Forelimb muscle (tissue), 1 donor: Measurements from ENCODE around the gene TULP3. TPM values are rescaled to one million over a fixed set of nuclear protein-coding genes. Genes with fewer than 3 reads are reported as not detected.
"Not testable (repeated sequence)": the region's sequence is repeated elsewhere in the genome, so short reads cannot be mapped to it uniquely, and the experiment has no call there.

Experiments used
- DNase-seq: peaks from one replicate; pipeline ENCODE4 v3.0.0-alpha.2; 2013; ENCODE audit warnings: low read depth
- polyA plus RNA-seq: library from polyadenylated mRNA; unstranded; fragments of 120-200 nt; gene quantifications from one replicate; pipeline ENCODE4 v1.2.1, GENCODE V29; 2013; ENCODE audit not compliant: insufficient read length

Gene TULP3, protein sequence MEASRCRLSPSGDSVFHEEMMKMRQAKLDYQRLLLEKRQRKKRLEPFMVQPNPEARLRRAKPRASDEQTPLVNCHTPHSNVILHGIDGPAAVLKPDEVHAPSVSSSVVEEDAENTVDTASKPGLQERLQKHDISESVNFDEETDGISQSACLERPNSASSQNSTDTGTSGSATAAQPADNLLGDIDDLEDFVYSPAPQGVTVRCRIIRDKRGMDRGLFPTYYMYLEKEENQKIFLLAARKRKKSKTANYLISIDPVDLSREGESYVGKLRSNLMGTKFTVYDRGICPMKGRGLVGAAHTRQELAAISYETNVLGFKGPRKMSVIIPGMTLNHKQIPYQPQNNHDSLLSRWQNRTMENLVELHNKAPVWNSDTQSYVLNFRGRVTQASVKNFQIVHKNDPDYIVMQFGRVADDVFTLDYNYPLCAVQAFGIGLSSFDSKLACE
- polyA plus RNA-seq, result 24.1 TPM

- peak; percentile 85 for DNase-seq
These were observed at the start of gene TULP3 for GRCh38 chr12:2890388-2891239. TSS of gene TULP3 (plus strand) at chr12:2890891. CDS start at chr12:2890948, 57 bp downstream.

DNA sequence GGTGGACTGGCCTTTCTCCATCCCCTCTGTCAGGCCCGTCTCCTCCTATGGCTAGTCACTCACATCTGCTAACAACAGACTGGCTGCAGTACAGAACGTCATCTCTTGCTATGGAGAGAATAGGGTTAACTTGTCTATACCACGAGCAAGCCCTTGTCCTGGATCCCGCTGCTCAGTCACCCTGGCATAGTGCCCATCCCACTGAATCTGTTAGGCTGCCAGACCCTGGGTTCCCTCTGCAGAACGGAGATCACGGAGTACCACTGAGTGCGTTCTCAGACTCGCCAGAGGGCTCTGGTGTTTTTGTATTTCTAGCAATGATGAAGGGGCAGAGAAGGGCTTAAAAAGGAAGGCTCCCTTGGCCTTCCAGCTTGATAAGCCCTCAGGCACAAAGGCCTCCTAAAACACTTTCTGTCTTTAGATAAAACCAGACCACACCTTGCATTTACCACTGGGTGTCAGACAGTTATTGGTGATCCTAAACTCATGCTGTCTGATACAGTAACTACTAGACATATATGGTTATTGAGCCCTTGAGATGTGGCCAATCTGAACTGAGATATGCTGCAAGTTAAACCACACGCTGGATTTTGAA lies 49.5 kb upstream of the TULP3 start:
- DNase-seq, result no peak

GRCh38 chr12:2842948-2843347 lies 47.7 kb upstream of the TULP3 start:
- DNase-seq, result no peak

- DNase-seq, result no peak
These were observed 45.9 kb upstream of the TULP3 start for GRCh38 chr12:2844786-2845185.

GRCh38 chr12:2845280-2845679 lies 45.4 kb upstream of the TULP3 start:
- DNase-seq, result no peak

DNA sequence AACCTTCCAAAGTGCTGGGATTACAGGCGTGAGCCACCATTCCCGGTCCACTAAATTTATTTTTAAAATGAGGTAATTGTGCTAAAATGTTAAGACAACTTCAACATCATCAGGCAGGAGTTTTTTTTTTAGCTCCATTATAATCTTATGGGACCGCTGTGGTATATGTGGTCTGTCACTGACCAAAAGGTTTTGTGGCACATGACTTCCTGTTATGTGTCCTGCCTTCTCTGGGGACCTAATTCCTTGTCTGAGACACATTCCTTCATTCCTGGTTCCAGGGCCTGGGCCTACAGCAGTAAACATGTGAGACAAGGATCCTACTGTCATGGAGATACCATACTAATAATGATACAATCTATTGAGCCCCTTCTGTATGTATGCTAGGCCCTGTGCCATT lies 38.8 kb upstream of the TULP3 start:
- no peak for DNase-seq

- DNase-seq, result peak; percentile 36
These were observed 37.1 kb upstream of the TULP3 start for GRCh38 chr12:2853626-2854025.

DNA sequence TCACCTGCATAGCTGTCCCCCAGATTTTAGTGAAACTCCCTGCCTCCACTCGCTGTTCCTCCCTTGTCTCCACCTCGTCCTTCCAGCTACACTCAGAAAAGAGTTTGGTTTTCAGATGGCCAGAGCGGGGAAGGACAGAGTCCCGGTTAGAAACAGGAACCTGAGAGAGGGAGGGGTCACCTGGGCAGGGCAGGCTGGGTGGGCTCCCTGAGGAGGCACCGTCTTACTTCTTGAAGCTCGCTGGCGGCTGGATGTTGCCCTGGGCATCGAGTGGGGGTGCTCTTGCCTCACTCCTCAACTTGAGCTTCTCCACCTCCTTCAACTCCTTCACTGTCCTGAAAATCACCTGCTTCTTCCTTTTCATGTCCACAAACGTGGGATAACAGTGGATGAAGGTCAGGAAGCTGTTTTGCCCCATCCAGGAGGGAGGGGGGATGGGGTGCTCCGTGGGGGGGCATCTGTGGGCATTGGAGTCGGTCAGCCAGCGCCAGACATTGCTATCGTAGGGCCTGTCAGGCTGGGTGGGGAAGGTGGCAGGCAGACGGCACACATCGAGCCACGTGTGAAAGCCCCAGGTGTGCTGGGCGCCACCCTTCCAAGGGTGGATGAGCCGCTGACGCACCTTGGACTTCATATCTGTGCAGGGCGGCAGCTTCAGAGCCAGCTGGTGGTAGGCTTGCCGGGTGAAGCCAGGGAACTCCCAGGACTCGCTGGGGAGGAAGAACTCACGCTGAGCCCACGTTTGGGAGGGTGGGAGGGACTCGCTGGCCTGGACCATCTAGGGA lies 35.8 kb upstream of the TULP3 start:
- DNase-seq, result no peak

DNA sequence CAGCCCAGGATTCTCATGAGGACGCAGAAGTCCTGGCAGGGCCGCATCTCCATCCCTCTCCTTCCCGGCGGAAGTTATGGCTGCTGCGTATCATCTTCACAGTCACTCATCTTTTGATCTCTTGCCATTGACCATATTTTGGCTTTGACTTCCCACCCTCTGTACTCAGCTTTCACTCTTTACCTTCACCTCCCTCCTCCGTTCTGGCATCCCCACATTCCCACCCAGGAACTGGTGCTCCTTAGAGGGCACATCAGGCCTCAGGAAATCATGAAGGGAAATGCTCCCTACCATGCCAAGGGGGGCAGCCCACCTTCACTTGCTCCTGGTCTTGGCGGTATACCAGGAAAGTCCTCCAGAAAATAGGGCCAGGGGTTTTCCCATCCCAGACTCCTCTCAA lies 35.1 kb upstream of the TULP3 start:
- no peak for DNase-seq

GRCh38 chr12:2856051-2856450 lies 34.6 kb upstream of the TULP3 start:
- no peak for DNase-seq

DNA sequence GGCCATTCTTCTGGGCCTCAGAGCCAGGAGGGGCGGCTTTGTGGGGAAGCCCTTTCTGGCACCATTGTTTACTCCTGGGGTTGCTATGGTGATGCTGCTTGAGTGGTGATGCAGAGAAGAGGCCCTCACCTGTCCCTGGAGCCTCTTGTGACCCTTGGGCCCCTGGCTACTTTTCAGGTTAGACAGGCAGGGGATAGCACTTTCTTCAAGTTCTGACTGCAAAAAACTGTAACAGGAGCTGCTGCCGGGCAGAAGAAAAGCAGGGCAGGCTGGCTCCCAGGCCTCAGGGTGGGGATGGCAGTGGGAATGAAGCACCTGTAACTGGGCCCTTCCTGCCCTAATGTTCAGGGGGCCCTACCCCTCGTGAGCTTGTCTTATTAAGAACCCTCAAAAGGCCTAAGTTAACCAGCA lies 33.7 kb upstream of the TULP3 start, which contains the start of gene TEX52:
Gene TEX52 (minus strand): TSS at position 19 of the 411 bp plus-strand sequence. CDS start 13 bp downstream, at position 6.
- DNase-seq, result no peak

DNA sequence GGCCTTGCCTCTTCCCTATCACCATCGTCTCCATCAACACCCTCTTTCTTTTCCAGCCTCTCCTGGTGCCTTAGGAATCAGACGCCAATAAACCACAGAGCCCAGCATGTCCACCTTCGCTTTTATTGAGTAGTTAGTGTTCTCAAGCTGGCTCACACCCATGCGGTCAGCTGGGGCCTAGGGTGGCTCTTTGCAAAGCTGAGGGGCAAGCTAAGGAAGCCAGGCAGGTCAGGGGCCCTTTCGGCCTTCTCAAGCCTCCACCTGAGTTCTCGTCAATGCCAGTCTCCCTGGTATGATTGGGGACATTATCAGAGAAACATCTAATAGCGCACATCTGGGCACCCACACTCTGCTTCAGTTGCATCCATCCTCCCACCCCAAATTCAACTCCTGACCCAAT lies 33.1 kb upstream of the TULP3 start:
- DNase-seq, result no peak

DNA sequence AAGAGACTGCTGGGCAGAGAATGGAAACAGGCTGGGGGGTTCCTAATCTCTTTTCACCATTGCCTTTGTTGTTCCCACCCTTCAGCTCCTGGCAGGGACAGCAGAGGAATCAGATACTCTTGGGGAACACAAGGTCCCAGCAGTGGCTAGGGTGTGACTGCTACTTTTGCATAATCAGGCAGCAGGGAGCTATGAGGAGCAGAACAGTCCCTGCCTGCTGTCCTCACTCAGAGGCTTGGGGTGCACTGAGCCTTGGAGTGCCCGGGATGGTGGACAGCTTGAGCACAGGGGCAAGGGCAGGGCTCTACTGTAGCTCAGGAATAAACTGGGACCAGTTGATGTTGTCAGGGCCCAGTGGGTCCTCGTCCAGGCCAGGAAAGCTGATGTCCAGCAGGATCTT lies 32.4 kb upstream of the TULP3 start:
- DNase-seq, result no peak

DNA sequence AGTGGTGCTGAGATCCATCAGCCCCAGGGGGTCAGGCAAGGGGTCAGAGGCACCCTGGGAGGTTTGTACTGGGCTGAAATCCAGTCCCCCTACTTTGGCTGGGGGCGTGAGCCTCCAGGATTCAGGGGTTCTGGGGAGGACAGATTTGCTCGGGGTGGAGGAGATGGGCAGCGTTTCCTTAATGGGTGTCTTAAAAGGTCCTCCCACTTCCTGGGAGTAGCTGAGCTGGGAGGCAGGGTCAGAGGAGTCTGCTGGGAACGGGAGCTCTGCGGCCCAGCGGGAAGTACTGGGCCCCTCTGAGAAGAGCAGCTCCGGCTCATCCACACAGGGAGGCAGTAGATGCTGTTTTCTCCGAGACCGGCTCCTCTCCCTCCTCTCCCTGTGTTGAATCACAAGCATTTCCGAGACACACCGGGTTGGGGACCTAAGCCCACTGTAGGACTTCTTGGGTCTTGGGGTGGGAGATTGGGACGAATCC lies 31.7 kb upstream of the TULP3 start:
- DNase-seq, result no peak

DNA sequence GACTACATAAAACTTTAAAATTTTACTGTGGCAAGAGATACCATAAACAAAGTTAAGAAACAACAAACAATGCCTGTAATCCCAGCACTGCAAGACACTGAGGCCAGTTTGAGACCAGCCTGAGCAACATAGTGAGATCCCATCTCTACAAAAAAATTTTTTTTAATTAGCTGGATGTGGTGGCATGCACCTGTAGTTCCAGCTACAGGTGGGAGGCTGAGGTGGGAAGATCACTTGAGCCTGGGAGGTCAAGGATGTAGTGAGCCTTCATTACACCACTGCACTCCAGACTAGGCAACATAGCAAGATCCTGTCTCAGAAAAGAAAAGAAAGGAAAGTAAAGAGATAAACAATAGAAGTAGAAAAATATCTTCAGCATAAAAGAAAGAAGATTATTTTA lies 30.5 kb upstream of the TULP3 start:
- no peak for DNase-seq

DNA sequence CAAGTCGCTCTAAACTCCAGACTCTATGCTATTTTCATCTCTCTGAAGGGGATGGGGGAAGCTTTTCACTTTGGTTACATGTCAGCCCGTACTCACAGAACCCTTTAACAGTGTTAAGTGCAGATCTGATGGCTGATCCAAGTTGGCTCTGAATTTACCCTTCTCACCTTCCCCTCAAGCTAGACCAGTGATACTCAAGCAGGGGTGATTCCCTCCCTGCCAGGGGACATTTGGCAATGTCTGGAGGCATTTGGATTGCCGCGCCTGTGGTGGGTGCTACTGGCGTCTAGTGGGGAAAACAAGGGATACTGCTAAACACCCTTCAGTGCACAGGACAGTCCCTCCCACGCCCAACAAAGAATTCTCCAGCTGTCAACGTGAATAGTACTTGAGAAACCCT lies 27.8 kb upstream of the TULP3 start:
- no peak for DNase-seq

DNA sequence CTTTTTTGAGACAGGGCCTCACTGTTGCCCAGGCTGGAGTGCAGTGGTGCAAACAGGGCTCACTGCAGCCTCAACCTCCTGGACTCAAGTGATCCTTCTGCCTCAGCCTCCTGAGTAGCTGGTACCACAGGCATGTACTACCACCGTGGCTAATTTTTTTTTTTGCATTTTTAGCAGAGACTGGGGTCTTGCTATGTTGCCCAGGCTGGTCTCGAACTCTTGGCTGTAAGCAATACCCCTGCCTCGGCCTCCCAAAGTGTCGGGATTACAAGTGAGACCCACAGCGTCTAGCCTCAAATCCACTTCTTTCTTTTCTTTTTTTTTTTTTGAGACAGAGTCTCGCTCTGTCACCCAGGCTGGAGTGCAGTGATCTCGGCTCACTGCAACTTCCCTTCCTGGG lies 27.3 kb upstream of the TULP3 start:
- DNase-seq, result not testable (repeated sequence)

GRCh38 chr12:2864198-2864597 lies 26.5 kb upstream of the TULP3 start:
- no peak for DNase-seq

DNA sequence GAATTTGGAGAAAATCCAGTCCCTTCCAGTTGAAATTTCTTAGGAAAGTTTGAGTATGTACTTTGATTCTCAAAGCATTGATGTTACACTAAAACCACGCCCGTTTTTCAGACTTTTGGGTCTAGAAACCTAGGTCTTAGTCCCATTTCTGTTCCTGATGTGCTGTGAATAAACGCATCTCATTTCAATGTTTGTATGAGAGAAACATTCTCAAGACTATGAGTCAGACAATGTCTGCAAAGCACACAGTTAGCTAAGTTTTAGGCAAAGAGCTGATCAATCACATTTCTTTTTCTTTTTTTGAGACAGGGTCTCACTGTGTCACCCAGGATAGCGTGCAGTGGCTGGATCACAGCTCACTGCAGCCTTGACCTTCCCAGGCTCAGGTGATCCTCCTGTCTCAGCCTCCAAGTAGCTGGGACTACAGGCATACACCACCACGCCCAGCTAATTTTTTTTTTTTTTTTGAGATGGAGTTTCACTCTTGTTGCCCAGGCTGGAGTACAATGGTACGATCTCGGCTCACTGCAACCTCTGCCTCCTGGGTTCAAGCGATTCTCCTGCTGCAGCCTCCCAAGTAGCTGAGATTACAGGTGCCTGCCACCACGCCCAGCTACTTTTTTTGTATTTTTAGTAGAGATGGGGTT lies 21.6 kb upstream of the TULP3 start:
- not testable (repeated sequence) for DNase-seq

DNA sequence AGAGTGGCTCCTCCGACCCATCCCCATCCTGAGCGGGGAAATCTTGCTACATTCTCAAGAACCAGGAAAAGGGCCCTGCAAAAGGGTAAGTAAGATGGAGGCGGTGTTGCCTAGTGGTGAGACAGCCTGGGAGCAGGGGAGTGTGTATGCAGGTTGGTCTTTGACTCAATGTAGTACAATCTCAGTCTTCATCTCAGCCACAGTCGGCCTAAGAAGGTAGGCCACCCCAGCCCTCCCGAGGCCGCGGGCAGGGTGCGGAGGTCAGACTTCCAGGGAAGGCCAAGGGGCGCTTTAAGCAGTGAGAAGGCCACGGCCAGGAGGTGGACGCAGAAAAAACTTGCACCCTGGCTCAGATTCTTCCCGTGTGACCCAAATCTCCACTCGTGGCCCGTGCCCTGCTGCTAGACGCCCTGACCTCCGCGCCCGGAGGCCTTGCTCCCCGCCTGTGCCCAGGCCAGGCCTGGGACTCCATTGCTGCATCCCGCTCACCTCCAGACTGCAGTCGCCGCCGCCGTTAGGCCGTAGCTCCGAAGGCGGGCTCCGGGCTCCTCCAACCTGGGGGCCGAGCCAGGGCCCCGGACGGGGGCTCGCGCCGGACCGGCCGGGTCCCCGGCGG lies 14.2 kb upstream of the TULP3 start:
- no peak for DNase-seq
